ENCODE measurements around the gene MSRB3. TPM values are rescaled to one million over a fixed set of nuclear protein-coding genes. Genes with fewer than 3 reads are reported as not detected.

The MSRB3 gene
- total RNA-seq, 4 donors from 2014 or later = 2.7 to 54.6 (median 11.1) TPM

- no peaks in the 10 kb centered on the region for H3K27me3 ChIP-seq
- DNase-seq = no peak
- intact Hi-C loops (cut with DNase I) = no loop called here
- no peak overlapping the region for H3K27ac ChIP-seq
- H3K9me3 ChIP-seq = no peaks in the 10 kb centered on the region
- no peak overlapping the region for H3K4me3 ChIP-seq
- 62 to 80% methylated on average over 3 of the region's 3 CpGs for WGBS, 2 donors
- TF ChIP-seq CTCF (IDR thresholded peaks at IDR 0.05) = no peak
- no peak for TF ChIP-seq POLR2A (IDR thresholded peaks at IDR 0.05)
- H3K4me1 ChIP-seq = no peaks in the 10 kb centered on the region
- H3K36me3 ChIP-seq = no peaks in the 10 kb centered on the region
These were observed 12.1 kb upstream of the MSRB3 start for GRCh38 chr12:65266408-65266807.

GRCh38 chr12:65269603-65270002 is 8.9 kb upstream of the MSRB3 start:
- Histone ChIP-seq H3K9me3 (no peaks in the 10 kb centered on the region), H3K27ac (no peak overlapping the region), H3K27me3 (peaks cover 0 to 4% (median 0%) of the 10 kb centered on the region in 4 donors), H3K4me3 (no peak overlapping the region), H3K36me3 (no peaks in the 10 kb centered on the region), H3K4me1 (no peaks in the 10 kb centered on the region)
- no peak for DNase-seq
- no peak for TF ChIP-seq CTCF (IDR thresholded peaks at IDR 0.05)
- no peak for TF ChIP-seq POLR2A (IDR thresholded peaks at IDR 0.05)
- intact Hi-C loops (cut with DNase I) = no loop called here
- WGBS, 2 donors = 62 to 71% methylated on average over 1 of the region's 1 CpG

GRCh38 chr12:65274602-65275272 is 3.7 kb upstream of the MSRB3 start:
- Histone ChIP-seq H3K27ac (no peak overlapping the region), H3K4me1 (peaks cover 0 to 20% (median 3%) of the 10 kb centered on the region in 3 donors), H3K9me3 (no peaks in the 10 kb centered on the region), H3K36me3 (no peaks in the 10 kb centered on the region), H3K27me3 (peaks cover 0 to 24% (median 0%) of the 10 kb centered on the region in 4 donors), H3K4me3 (no peak overlapping the region)
- no peak for TF ChIP-seq POLR2A (IDR thresholded peaks at IDR 0.05)
- TF ChIP-seq CTCF (IDR thresholded peaks at IDR 0.05) = no peak
- WGBS, 2 donors = 78 to 83% methylated on average over 7 of the region's 7 CpGs
- intact Hi-C loops (cut with DNase I) = no loop called here
- DNase-seq = no peak

- Histone ChIP-seq H3K27me3 (peaks cover 0 to 24% (median 0%) of the 10 kb centered on the region in 4 donors), H3K36me3 (no peaks in the 10 kb centered on the region), H3K27ac (no peak overlapping the region), H3K4me3 (no peak overlapping the region), H3K9me3 (no peaks in the 10 kb centered on the region), H3K4me1 (peaks cover 0 to 24% (median 3%) of the 10 kb centered on the region in 3 donors)
- no peak for TF ChIP-seq POLR2A (IDR thresholded peaks at IDR 0.05)
- TF ChIP-seq CTCF (IDR thresholded peaks at IDR 0.05) = no peak
- 42 to 59% methylated on average over 1 to 3 of the region's 3 CpGs for WGBS, 2 donors
- no peak for DNase-seq
- intact Hi-C loops (cut with DNase I) = no loop called here
These were observed 2.9 kb upstream of the MSRB3 start for GRCh38 chr12:65275627-65276026.

- Histone ChIP-seq H3K27ac (peak overlapping the region in 1 of 4 donors; percentile 92), H3K4me3 (no peak overlapping the region), H3K36me3 (no peaks in the 10 kb centered on the region), H3K27me3 (peaks cover 0 to 24% (median 0%) of the 10 kb centered on the region in 4 donors), H3K4me1 (peaks cover 0 to 31% (median 3%) of the 10 kb centered on the region in 3 donors), H3K9me3 (no peaks in the 10 kb centered on the region)
- DNase-seq = no peak
- 54 to 59% methylated on average over 3 of the region's 3 CpGs for WGBS, 2 donors
- TF ChIP-seq POLR2A (IDR thresholded peaks at IDR 0.05) = no peak
- no peak for TF ChIP-seq CTCF (IDR thresholded peaks at IDR 0.05)
- intact Hi-C loops (cut with DNase I) = no loop called here
These were observed 1.5 kb upstream of the MSRB3 start for GRCh38 chr12:65276916-65277530.

All from esophagus squamous epithelium (tissue), 5 donors.